Measurements from ENCODE around the gene SYNJ2.

- TF ChIP-seq RAD21 (IDR thresholded peaks at IDR 0.05; ENCODE audit: low read depth) (no peak), MAX (IDR thresholded peaks at IDR 0.05) (no peak), CEBPB (IDR thresholded peaks at IDR 0.05) (no peak), EGR1 (IDR thresholded peaks at IDR 0.05) (no peak), TAF1 (IDR thresholded peaks at IDR 0.05; ENCODE audit: low read depth) (no peak), YY1 (IDR thresholded peaks at IDR 0.05; ENCODE audit: low read depth) (no peak), TEAD4 (IDR thresholded peaks at IDR 0.05) (no peak)
These were observed 88.1 kb downstream of the SYNJ2 start for GRCh38 chr6:158069800-158070195.

All from Ishikawa (cell line).